ENCODE measurements around the gene TREML4. TPM values are rescaled to one million over a fixed set of nuclear protein-coding genes. Genes with fewer than 3 reads are reported as not detected.

The TREML4 gene
- total and polyA plus RNA-seq, 9 of the 15 experiments (the other 6 are each of a cell fraction or from before 2014, with no cell fraction given): not detected

- TF ChIP-seq ZFP36 (IDR thresholded peaks at IDR 0.05; ENCODE audit: low read depth, low read length, partially characterized antibody) (peak; percentile 39), PHTF2 (CRISPR knock-in tag; IDR thresholded peaks at IDR 0.05) (no peak), CREM (IDR thresholded peaks at IDR 0.05; ENCODE audit: low read depth) (peak; percentile 86), EHMT2 (IDR thresholded peaks at IDR 0.05) (peak; percentile 85), TARDBP (IDR thresholded peaks at IDR 0.05) (0 out of 2 replicates have a peak, but pooled peaks have one; percentile 58), ETV6 (IDR thresholded peaks at IDR 0.05; ENCODE audit: borderline replicate concordance in 1 of 2, low read depth in 2 of 2, low read length in 1 of 2) (0 out of 4 replicates have a peak, but pooled peaks of 1 of the 2 experiments have one; percentile 37), ETV6 (CRISPR knock-in tag; IDR thresholded peaks at IDR 0.05; ENCODE audit: borderline replicate concordance) (no peak), ZBTB9 (CRISPR knock-in tag; IDR thresholded peaks at IDR 0.05) (0 out of 2 replicates have a peak, but pooled peaks have one; percentile 52), SREBF1 (IDR thresholded peaks at IDR 0.05; ENCODE audit: borderline replicate concordance, low read depth, low read length) (no peak), PHB2 (IDR thresholded peaks at IDR 0.05; ENCODE audit: low read depth) (no peak), RBFOX2 (IDR thresholded peaks at IDR 0.05; ENCODE audit: low read depth, low read length) (no peak), ZNF407 (IDR thresholded peaks at IDR 0.05; ENCODE audit: low read depth) (no peak), POLR3G (IDR thresholded peaks at IDR 0.05; ENCODE audit: extremely low read depth, insufficient read length, insufficient replicate concordance) (no peak), FOS (IDR thresholded peaks at IDR 0.05; ENCODE audit: extremely low read depth, insufficient read length) (no peak), ZNF263 (CRISPR knock-in tag; IDR thresholded peaks at IDR 0.05; ENCODE audit: borderline replicate concordance) (no peak), LEF1 (IDR thresholded peaks at IDR 0.05) (peak; percentile 82), ZNF431 (CRISPR knock-in tag; IDR thresholded peaks at IDR 0.05) (no peak), BCL6 (CRISPR knock-in tag; IDR thresholded peaks at IDR 0.05) (no peak), DACH1 (IDR thresholded peaks at IDR 0.05; ENCODE audit: partially characterized antibody) (peak; percentile 84), GTF2B (IDR thresholded peaks at IDR 0.05; ENCODE audit: extremely low read depth, insufficient read length) (no peak)
Measured at GRCh38 chr6:41278699-41279405, 50.7 kb downstream of the TREML4 start (continued).
